HEK293 (cell line): ENCODE data around the gene VPS51.

ENCODE experiments used
- KLF7 ChIP-seq: fragments of 450-650 bp; formaldehyde crosslinking; IDR thresholded peaks from 2 replicates; pipeline ENCODE4 v1.5.1; 2016; ENCODE audit warnings: missing biosample characterization, missing genetic modification characterization, borderline replicate concordance
- YY1 ChIP-seq: fragments of 450-650 bp; formaldehyde crosslinking; IDR thresholded peaks from 2 replicates; pipeline ENCODE4 v1.5.1; 2018; ENCODE audit warnings: missing biosample characterization, missing genetic modification characterization
- ZNF174 ChIP-seq: fragments of 450-650 bp; formaldehyde crosslinking; IDR thresholded peaks from 2 replicates; pipeline ENCODE4 v1.5.0; 2017; ENCODE audit warnings: missing biosample characterization, mild to moderate bottlenecking, missing genetic modification characterization
- ZNF302 ChIP-seq: fragments of 450-650 bp; formaldehyde crosslinking; IDR thresholded peaks from 2 replicates; pipeline ENCODE4 v1.5.1; 2016; ENCODE audit warnings: missing biosample characterization, missing genetic modification characterization, low read depth
- ZNF311 ChIP-seq: fragments of 450-650 bp; formaldehyde crosslinking; IDR thresholded peaks from 2 replicates; pipeline ENCODE4 v1.5.1; 2017; ENCODE audit warnings: missing biosample characterization, missing genetic modification characterization, borderline replicate concordance
- ZNF394 ChIP-seq: fragments of 450-650 bp; formaldehyde crosslinking; IDR thresholded peaks from 2 replicates; pipeline ENCODE4 v1.5.1; 2016; ENCODE audit warnings: missing biosample characterization, missing genetic modification characterization, mild to moderate bottlenecking, moderate library complexity, borderline replicate concordance
- ZNF404 ChIP-seq: fragments of 450-650 bp; formaldehyde crosslinking; IDR thresholded peaks from 2 replicates; pipeline ENCODE4 v1.5.1; 2017; ENCODE audit warnings: missing biosample characterization, missing genetic modification characterization
- ZNF423 ChIP-seq: fragments of 450-650 bp; formaldehyde crosslinking; IDR thresholded peaks from 2 replicates; pipeline ENCODE4 v1.5.1; 2016; ENCODE audit warnings: missing biosample characterization, missing genetic modification characterization
- ZNF514 ChIP-seq: fragments of 450-650 bp; formaldehyde crosslinking; IDR thresholded peaks from 2 replicates; pipeline ENCODE4 v1.5.1; 2016; ENCODE audit warnings: missing biosample characterization, missing genetic modification characterization
- ZNF555 ChIP-seq: fragments of 450-650 bp; formaldehyde crosslinking; conservative IDR thresholded peaks from 2 replicates; pipeline ENCODE4 v1.5.1; 2017; ENCODE audit warnings: missing biosample characterization, mild to moderate bottlenecking, missing genetic modification characterization, inconsistent platforms
- ZNF571 ChIP-seq: fragments of 450-650 bp; formaldehyde crosslinking; IDR thresholded peaks from 2 replicates; pipeline ENCODE4 v1.5.0; 2017; ENCODE audit warnings: missing biosample characterization, missing genetic modification characterization
- ZNF654 ChIP-seq: fragments of 450-650 bp; formaldehyde crosslinking; IDR thresholded peaks from 2 replicates; pipeline ENCODE4 v1.5.1; 2016; ENCODE audit warnings: low read depth, missing biosample characterization, missing genetic modification characterization
- ZSCAN23 ChIP-seq: fragments of 450-650 bp; formaldehyde crosslinking; IDR thresholded peaks from 2 replicates; pipeline ENCODE4 v1.5.1; 2016; ENCODE audit warnings: missing biosample characterization, missing genetic modification characterization
- TF ChIP-seq, protein P1 (sequence below): fragments of 450-650 bp; formaldehyde crosslinking; IDR thresholded peaks from 2 replicates; pipeline ENCODE4 v1.5.1; 2016; ENCODE audit warnings: missing biosample characterization, missing genetic modification characterization
- TF ChIP-seq, protein P2 (sequence below): fragments of 450-650 bp; formaldehyde crosslinking; optimal IDR thresholded peaks from 2 replicates; pipeline ENCODE3; 2016; ENCODE audit warnings: missing biosample characterization, mild to moderate bottlenecking, missing genetic modification characterization
- TF ChIP-seq, protein P3 (sequence below): fragments of 450-650 bp; formaldehyde crosslinking; IDR thresholded peaks from 2 replicates; pipeline ENCODE4 v1.5.1; 2017; ENCODE audit warnings: missing biosample characterization, missing genetic modification characterization
- TF ChIP-seq, protein P4 (sequence below): fragments of 450-650 bp; formaldehyde crosslinking; IDR thresholded peaks from 2 replicates; pipeline ENCODE4 v1.5.1; 2016; ENCODE audit warnings: missing biosample characterization, missing genetic modification characterization
- TF ChIP-seq, protein P5 (sequence below): fragments of 450-650 bp; formaldehyde crosslinking; conservative IDR thresholded peaks from 2 replicates; pipeline ENCODE4 v1.5.1; 2016; ENCODE audit warnings: low read depth, missing biosample characterization, missing genetic modification characterization
- TF ChIP-seq, protein P6 (sequence below): fragments of 450-650 bp; formaldehyde crosslinking; IDR thresholded peaks from 2 replicates; pipeline ENCODE4 v1.5.1; 2016; ENCODE audit warnings: missing biosample characterization, missing genetic modification characterization
- TF ChIP-seq, protein P7 (sequence below): fragments of 450-650 bp; formaldehyde crosslinking; conservative IDR thresholded peaks from 2 replicates; pipeline ENCODE4 v1.5.1; 2016; ENCODE audit warnings: low read depth, missing biosample characterization, missing genetic modification characterization

The VPS51 gene

DNA sequence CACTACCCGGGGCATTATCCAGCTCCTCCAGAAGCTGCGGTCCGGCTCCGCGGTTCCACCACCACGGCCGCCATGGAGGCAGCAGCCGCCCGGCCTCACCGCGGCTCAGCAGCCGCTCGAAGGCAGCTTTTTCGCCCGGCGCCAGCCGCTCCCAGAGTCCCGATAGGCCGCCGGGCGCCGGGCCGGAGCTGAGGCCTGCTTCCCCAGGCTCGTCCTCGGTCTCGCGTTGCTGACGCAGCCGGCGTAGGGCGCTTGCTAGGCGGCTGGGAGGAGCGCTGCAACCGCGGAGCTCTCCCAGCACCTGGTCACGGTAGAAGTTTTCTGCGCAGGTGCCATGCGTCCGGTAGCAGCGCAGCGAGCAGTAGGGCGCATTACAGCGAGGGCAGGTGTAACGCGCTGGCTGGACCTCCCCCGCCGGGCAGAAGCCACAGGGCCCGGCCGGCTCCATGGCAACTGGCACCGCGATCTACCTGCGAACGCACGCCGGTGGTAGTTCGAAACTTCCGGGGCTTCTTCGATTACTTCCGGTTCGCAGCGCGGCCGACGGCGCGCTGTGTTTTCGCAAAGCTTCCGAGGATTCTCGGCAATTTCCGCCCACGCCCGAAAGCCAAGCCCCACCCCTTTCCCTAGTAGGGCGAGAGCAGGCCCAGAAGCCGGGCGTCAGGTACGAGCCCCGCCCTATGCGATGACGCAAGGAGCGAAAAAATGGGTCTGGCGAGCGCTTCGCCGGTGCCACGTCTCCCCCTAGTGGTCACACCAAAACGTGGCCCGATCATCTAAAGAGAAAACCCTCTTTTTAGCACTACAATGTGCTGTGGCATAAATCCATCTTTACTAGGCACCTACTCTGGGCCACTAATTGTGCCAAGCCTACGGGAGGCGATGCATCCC is 21.4 kb downstream of the VPS51 start, which contains the start of gene ZNHIT2 (continued):
- TF ChIP-seq, protein P1, sequence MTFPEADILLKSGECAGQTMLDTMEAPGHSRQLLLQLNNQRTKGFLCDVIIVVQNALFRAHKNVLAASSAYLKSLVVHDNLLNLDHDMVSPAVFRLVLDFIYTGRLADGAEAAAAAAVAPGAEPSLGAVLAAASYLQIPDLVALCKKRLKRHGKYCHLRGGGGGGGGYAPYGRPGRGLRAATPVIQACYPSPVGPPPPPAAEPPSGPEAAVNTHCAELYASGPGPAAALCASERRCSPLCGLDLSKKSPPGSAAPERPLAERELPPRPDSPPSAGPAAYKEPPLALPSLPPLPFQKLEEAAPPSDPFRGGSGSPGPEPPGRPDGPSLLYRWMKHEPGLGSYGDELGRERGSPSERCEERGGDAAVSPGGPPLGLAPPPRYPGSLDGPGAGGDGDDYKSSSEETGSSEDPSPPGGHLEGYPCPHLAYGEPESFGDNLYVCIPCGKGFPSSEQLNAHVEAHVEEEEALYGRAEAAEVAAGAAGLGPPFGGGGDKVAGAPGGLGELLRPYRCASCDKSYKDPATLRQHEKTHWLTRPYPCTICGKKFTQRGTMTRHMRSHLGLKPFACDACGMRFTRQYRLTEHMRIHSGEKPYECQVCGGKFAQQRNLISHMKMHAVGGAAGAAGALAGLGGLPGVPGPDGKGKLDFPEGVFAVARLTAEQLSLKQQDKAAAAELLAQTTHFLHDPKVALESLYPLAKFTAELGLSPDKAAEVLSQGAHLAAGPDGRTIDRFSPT (tag by site-specific recombination): peak; percentile 84
- TF ChIP-seq, protein P2, sequence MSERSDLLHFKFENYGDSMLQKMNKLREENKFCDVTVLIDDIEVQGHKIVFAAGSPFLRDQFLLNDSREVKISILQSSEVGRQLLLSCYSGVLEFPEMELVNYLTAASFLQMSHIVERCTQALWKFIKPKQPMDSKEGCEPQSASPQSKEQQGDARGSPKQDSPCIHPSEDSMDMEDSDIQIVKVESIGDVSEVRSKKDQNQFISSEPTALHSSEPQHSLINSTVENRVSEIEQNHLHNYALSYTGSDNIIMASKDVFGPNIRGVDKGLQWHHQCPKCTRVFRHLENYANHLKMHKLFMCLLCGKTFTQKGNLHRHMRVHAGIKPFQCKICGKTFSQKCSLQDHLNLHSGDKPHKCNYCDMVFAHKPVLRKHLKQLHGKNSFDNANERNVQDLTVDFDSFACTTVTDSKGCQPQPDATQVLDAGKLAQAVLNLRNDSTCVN (tag by site-specific recombination): peak; percentile 70
- TF ChIP-seq ZNF302 (tag by site-specific recombination): no peak
- TF ChIP-seq, protein P3, sequence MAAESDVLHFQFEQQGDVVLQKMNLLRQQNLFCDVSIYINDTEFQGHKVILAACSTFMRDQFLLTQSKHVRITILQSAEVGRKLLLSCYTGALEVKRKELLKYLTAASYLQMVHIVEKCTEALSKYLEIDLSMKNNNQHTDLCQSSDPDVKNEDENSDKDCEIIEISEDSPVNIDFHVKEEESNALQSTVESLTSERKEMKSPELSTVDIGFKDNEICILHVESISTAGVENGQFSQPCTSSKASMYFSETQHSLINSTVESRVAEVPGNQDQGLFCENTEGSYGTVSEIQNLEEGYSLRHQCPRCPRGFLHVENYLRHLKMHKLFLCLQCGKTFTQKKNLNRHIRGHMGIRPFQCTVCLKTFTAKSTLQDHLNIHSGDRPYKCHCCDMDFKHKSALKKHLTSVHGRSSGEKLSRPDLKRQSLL: no peak
- TF ChIP-seq, protein P4, sequence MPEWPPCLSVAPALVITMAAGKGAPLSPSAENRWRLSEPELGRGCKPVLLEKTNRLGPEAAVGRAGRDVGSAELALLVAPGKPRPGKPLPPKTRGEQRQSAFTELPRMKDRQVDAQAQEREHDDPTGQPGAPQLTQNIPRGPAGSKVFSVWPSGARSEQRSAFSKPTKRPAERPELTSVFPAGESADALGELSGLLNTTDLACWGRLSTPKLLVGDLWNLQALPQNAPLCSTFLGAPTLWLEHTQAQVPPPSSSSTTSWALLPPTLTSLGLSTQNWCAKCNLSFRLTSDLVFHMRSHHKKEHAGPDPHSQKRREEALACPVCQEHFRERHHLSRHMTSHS (tag by site-specific recombination): no peak
- no peak for TF ChIP-seq ZNF514 (tag by site-specific recombination)
- no peak for TF ChIP-seq ZSCAN23
- no peak; the same call in 1 of the 2 replicates for TF ChIP-seq KLF7
- TF ChIP-seq, protein P5, sequence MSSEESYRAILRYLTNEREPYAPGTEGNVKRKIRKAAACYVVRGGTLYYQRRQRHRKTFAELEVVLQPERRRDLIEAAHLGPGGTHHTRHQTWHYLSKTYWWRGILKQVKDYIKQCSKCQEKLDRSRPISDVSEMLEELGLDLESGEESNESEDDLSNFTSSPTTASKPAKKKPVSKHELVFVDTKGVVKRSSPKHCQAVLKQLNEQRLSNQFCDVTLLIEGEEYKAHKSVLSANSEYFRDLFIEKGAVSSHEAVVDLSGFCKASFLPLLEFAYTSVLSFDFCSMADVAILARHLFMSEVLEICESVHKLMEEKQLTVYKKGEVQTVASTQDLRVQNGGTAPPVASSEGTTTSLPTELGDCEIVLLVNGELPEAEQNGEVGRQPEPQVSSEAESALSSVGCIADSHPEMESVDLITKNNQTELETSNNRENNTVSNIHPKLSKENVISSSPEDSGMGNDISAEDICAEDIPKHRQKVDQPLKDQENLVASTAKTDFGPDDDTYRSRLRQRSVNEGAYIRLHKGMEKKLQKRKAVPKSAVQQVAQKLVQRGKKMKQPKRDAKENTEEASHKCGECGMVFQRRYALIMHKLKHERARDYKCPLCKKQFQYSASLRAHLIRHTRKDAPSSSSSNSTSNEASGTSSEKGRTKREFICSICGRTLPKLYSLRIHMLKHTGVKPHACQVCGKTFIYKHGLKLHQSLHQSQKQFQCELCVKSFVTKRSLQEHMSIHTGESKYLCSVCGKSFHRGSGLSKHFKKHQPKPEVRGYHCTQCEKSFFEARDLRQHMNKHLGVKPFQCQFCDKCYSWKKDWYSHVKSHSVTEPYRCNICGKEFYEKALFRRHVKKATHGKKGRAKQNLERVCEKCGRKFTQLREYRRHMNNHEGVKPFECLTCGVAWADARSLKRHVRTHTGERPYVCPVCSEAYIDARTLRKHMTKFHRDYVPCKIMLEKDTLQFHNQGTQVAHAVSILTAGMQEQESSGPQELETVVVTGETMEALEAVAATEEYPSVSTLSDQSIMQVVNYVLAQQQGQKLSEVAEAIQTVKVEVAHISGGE (tag by site-specific recombination): peak; percentile 93
- no peak for TF ChIP-seq ZNF571 (tag by site-specific recombination)
- no peak for TF ChIP-seq ZNF423 (tag by site-specific recombination)
- no peak for TF ChIP-seq ZNF404 (tag by site-specific recombination)
- peak; percentile 65; the same call in 1 of the 2 replicates for TF ChIP-seq ZNF394
- no peak for TF ChIP-seq ZNF555 (tag by site-specific recombination)
- no peak for TF ChIP-seq ZNF174 (tag by site-specific recombination)
- TF ChIP-seq, protein P6, sequence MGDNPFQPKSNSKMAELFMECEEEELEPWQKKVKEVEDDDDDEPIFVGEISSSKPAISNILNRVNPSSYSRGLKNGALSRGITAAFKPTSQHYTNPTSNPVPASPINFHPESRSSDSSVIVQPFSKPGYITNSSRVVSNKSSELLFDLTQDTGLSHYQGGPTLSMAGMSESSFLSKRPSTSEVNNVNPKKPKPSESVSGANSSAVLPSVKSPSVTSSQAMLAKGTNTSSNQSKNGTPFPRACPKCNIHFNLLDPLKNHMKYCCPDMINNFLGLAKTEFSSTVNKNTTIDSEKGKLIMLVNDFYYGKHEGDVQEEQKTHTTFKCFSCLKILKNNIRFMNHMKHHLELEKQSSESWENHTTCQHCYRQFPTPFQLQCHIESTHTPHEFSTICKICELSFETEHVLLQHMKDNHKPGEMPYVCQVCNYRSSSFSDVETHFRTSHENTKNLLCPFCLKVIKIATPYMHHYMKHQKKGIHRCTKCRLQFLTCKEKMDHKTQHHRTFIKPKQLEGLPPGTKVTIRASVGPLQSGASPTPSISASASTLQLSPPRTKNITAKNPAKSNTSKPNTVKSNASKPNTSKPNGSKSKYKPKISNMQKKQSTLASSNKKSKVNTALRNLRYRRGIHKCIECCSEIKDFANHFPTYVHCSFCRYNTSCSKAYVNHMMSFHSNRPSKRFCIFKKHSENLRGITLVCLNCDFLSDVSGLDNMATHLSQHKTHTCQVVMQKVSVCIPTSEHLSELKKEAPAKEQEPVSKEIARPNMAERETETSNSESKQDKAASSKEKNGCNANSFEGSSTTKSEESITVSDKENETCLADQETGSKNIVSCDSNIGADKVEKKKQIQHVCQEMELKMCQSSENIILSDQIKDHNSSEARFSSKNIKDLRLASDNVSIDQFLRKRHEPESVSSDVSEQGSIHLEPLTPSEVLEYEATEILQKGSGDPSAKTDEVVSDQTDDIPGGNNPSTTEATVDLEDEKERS: no peak
- peak; percentile 84 for TF ChIP-seq ZNF654
- TF ChIP-seq, protein P7, sequence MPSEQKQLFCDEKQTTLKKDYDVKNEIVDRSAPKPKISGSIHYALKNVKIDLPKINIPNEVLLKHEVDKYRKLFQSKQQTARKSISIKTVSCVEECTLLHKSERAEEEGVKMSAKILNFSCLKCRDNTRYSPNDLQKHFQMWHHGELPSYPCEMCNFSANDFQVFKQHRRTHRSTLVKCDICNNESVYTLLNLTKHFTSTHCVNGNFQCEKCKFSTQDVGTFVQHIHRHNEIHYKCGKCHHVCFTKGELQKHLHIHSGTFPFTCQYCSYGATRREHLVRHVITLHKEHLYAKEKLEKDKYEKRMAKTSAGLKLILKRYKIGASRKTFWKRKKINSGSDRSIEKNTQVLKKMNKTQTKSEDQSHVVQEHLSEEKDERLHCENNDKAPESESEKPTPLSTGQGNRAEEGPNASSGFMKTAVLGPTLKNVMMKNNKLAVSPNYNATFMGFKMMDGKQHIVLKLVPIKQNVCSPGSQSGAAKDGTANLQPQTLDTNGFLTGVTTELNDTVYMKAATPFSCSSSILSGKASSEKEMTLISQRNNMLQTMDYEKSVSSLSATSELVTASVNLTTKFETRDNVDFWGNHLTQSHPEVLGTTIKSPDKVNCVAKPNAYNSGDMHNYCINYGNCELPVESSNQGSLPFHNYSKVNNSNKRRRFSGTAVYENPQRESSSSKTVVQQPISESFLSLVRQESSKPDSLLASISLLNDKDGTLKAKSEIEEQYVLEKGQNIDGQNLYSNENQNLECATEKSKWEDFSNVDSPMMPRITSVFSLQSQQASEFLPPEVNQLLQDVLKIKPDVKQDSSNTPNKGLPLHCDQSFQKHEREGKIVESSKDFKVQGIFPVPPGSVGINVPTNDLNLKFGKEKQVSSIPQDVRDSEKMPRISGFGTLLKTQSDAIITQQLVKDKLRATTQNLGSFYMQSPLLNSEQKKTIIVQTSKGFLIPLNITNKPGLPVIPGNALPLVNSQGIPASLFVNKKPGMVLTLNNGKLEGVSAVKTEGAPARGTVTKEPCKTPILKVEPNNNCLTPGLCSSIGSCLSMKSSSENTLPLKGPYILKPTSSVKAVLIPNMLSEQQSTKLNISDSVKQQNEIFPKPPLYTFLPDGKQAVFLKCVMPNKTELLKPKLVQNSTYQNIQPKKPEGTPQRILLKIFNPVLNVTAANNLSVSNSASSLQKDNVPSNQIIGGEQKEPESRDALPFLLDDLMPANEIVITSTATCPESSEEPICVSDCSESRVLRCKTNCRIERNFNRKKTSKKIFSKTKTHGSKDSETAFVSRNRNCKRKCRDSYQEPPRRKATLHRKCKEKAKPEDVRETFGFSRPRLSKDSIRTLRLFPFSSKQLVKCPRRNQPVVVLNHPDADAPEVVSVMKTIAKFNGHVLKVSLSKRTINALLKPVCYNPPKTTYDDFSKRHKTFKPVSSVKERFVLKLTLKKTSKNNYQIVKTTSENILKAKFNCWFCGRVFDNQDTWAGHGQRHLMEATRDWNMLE (tag by site-specific recombination): peak; percentile 96
- TF ChIP-seq YY1: 0 out of 2 replicates have a peak, but pooled peaks have one; percentile 58
- TF ChIP-seq ZNF311 (tag by site-specific recombination): no peak
